OCI-LY1 (cell line): ENCODE measurements around the gene SH2D6.

Experiments
- H2AFZ ChIP-seq: fragments of 200-600 bp; sonication (generic), shearing (Covaris generic); 2 replicates; pipeline ENCODE4 v1.6.0; 2014; ENCODE audit warnings: antibody characterized with exemption, mild to moderate bottlenecking, low read length
- H3F3A ChIP-seq: fragments of 200-600 bp; sonication (generic), shearing (Covaris generic); 2 replicates; pipeline ENCODE4 v1.6.0; 2014; ENCODE audit warnings: mild to moderate bottlenecking, antibody characterized with exemption, low read length, moderate library complexity; ENCODE audit not compliant: insufficient read depth
- H3K27ac ChIP-seq: fragments of 200-600 bp; sonication (generic); 2 replicates; pipeline ENCODE4 v1.5.1; 2014; ENCODE audit warnings: low read length, mixed run types, mild to moderate bottlenecking, low read depth; ENCODE audit not compliant: poor library complexity, severe bottlenecking
- H3K27me3 ChIP-seq: fragments of 200-600 bp; sonication (generic); 2 replicates; pipeline ENCODE4 v1.6.0; 2014; ENCODE audit warnings: antibody characterized with exemption, mild to moderate bottlenecking, low read length, moderate library complexity; ENCODE audit not compliant: insufficient read depth
- H3K36me3 ChIP-seq: fragments of 200-600 bp; sonication (generic); 2 replicates; pipeline ENCODE4 v1.6.1; 2014; ENCODE audit warnings: mild to moderate bottlenecking, antibody characterized with exemption, low read length, moderate library complexity, mixed read lengths; ENCODE audit not compliant: insufficient read depth
- H3K4me1 ChIP-seq: fragments of 200-600 bp; sonication (generic); 2 replicates; pipeline ENCODE4 v1.5.1; 2014; ENCODE audit warnings: mild to moderate bottlenecking, low read length, moderate library complexity; ENCODE audit not compliant: insufficient read depth, severe bottlenecking
- H3K4me2 ChIP-seq: fragments of 200-600 bp; sonication (generic), shearing (Covaris generic); 2 replicates; pipeline ENCODE4 v1.6.1; 2014; ENCODE audit warnings: low read length
- H3K4me3 ChIP-seq: fragments of 200-600 bp; sonication (generic); 2 replicates; pipeline ENCODE4 v1.5.1; 2014; ENCODE audit warnings: low read length, low read depth, mild to moderate bottlenecking, mixed read lengths; ENCODE audit not compliant: poor library complexity, severe bottlenecking
- H3K79me2 ChIP-seq: fragments of 200-600 bp; shearing (Covaris generic); 2 replicates; pipeline ENCODE4 v1.6.1; 2016; ENCODE audit warnings: mixed run types, low read length, mixed read lengths; ENCODE audit not compliant: insufficient read depth
- H3K9ac ChIP-seq: fragments of 200-600 bp; sonication (generic), shearing (Covaris generic); 2 replicates; pipeline ENCODE4 v1.6.1; 2014; ENCODE audit warnings: mild to moderate bottlenecking, low read length, mixed read lengths
- H3K9me2 ChIP-seq: fragments of 200-600 bp; sonication (generic), shearing (Covaris generic); 2 replicates; pipeline ENCODE4 v1.6.1; 2014; ENCODE audit warnings: low read depth, mild to moderate bottlenecking, low read length, mixed read lengths
- H3K9me3 ChIP-seq: fragments of 200-600 bp; shearing (Covaris generic); 2 replicates; pipeline ENCODE4 v1.6.1; 2014; ENCODE audit warnings: low read length, mixed read lengths
- H4K20me1 ChIP-seq: fragments of 200-600 bp; sonication (generic), shearing (Covaris generic); 2 replicates; pipeline ENCODE4 v1.6.0; 2016; ENCODE audit warnings: mild to moderate bottlenecking, low read length; ENCODE audit not compliant: insufficient read depth
- CTCF ChIP-seq: fragments of 200-600 bp; sonication (generic), shearing (Covaris generic); IDR thresholded peaks from 2 replicates; pipeline ENCODE4 v1.5.1; 2017; ENCODE audit warnings: mild to moderate bottlenecking, antibody characterized with exemption, low read length, moderate library complexity, mixed read lengths
- EZH2 ChIP-seq: fragments of 200-600 bp; sonication (generic), shearing (Covaris generic); IDR thresholded peaks from 2 replicates; pipeline ENCODE4 v1.8.0; 2017; ENCODE audit warnings: borderline replicate concordance, mixed run types, mild to moderate bottlenecking, antibody characterized with exemption, low read length, moderate library complexity, mixed read lengths

SH2D6 gene

GRCh38 chr2:85398426-85399182, 19.9 kb upstream of the SH2D6 start:
- Histone ChIP-seq H3K36me3 (no peaks in the 10 kb centered on the region), H3K4me1 (no peaks in the 10 kb centered on the region), H3K27ac (no peak overlapping the region), H2AFZ (no peak overlapping the region), H3F3A (no peaks in the 10 kb centered on the region), H3K9me2 (no peaks in the 10 kb centered on the region), H3K9ac (no peak overlapping the region), H3K79me2 (no peaks in the 10 kb centered on the region), H4K20me1 (no peaks in the 10 kb centered on the region), H3K4me3 (no peak overlapping the region), H3K9me3 (peaks cover 4% of the 10 kb centered on the region; the same call in 1 of the 2 replicates), H3K27me3 (no peaks in the 10 kb centered on the region), H3K4me2 (no peak overlapping the region)
- TF ChIP-seq EZH2 (no peak), CTCF (no peak)

GRCh38 chr2:85399183-85399455, 19.4 kb upstream of the SH2D6 start:
- Histone ChIP-seq H2AFZ (no peak overlapping the region), H3K27ac (no peak overlapping the region), H3K4me2 (no peak overlapping the region), H3K4me1 (no peaks in the 10 kb centered on the region), H3F3A (no peaks in the 10 kb centered on the region), H3K79me2 (no peaks in the 10 kb centered on the region), H3K4me3 (no peak overlapping the region), H4K20me1 (no peaks in the 10 kb centered on the region), H3K27me3 (no peaks in the 10 kb centered on the region), H3K9ac (no peak overlapping the region), H3K9me2 (no peaks in the 10 kb centered on the region), H3K9me3 (peaks cover 4% of the 10 kb centered on the region; the same call in 1 of the 2 replicates), H3K36me3 (no peaks in the 10 kb centered on the region; the same call in 1 of the 2 replicates)
- TF ChIP-seq EZH2 (no peak), CTCF (no peak)

GRCh38 chr2:85400023-85400422, 18.5 kb upstream of the SH2D6 start:
- H3K9me2 ChIP-seq = no peaks in the 10 kb centered on the region
- no peak overlapping the region for H3K27ac ChIP-seq
- no peaks in the 10 kb centered on the region for H3F3A ChIP-seq
- H3K4me3 ChIP-seq = no peak overlapping the region
- no peaks in the 10 kb centered on the region; the same call in 1 of the 2 replicates for H3K36me3 ChIP-seq
- H3K4me1 ChIP-seq = no peaks in the 10 kb centered on the region
- no peak overlapping the region for H2AFZ ChIP-seq
- peaks cover 4% of the 10 kb centered on the region; the same call in 1 of the 2 replicates for H3K9me3 ChIP-seq
- TF ChIP-seq EZH2 = no peak
- no peak for TF ChIP-seq CTCF
- H3K4me2 ChIP-seq = no peak overlapping the region
- no peak overlapping the region for H3K9ac ChIP-seq
- H3K27me3 ChIP-seq = no peaks in the 10 kb centered on the region
- no peaks in the 10 kb centered on the region for H4K20me1 ChIP-seq
- H3K79me2 ChIP-seq = no peaks in the 10 kb centered on the region
